Fibroblast of villous mesenchyme (primary cell): ENCODE results near the gene CEACAM21. TPM values are rescaled to one million over a fixed set of nuclear protein-coding genes. Genes with fewer than 3 reads are reported as not detected.

Experiments
- DNase-seq: peaks from one replicate; pipeline ENCODE4 v3.0.0-alpha.2; 2010; ENCODE audit warnings: low read depth
- H3K4me3 ChIP-seq: 2 replicates; pipeline ENCODE4 v1.5.1; 2011; ENCODE audit warnings: low read depth, mild to moderate bottlenecking, low read length
- CTCF ChIP-seq: IDR thresholded peaks from 2 replicates; pipeline ENCODE4 v1.5.1; 2012; ENCODE audit warnings: low read depth, mild to moderate bottlenecking, low read length; ENCODE audit not compliant: insufficient read depth
- total RNA-seq: library from RNA; depleted of rRNA; stranded (reverse); fragments of >200 nt; gene quantifications from 2 replicates; pipeline ENCODE4 v1.2.3, GENCODE V29; 2012

CEACAM21 gene
- total RNA-seq, 1 donor: not detected

GRCh38 chr19:41589371-41589770 is 13.4 kb downstream of the CEACAM21 start:
- no peak for DNase-seq
- no peak overlapping the region for H3K4me3 ChIP-seq
- no peak for TF ChIP-seq CTCF

- DNase-seq: no peak
- no peak overlapping the region for H3K4me3 ChIP-seq
- TF ChIP-seq CTCF: no peak
These were observed 15.0 kb downstream of the CEACAM21 start for GRCh38 chr19:41590936-41591335.

GRCh38 chr19:41591951-41592562 is 16.1 kb downstream of the CEACAM21 start:
- no peak for DNase-seq
- no peak for TF ChIP-seq CTCF
- H3K4me3 ChIP-seq: no peak overlapping the region

- TF ChIP-seq CTCF: peak; percentile 67
- DNase-seq: peak; percentile 78
- H3K4me3 ChIP-seq: no peak overlapping the region
These were observed 19.4 kb downstream of the CEACAM21 start for GRCh38 chr19:41595258-41595889.

GRCh38 chr19:41595890-41596280 is 19.9 kb downstream of the CEACAM21 start:
- no peak for TF ChIP-seq CTCF
- DNase-seq: no peak
- no peak overlapping the region for H3K4me3 ChIP-seq

- no peak overlapping the region for H3K4me3 ChIP-seq
- peak; percentile 98 for TF ChIP-seq CTCF
- peak; percentile 70 for DNase-seq
These were observed 21.7 kb downstream of the CEACAM21 start for GRCh38 chr19:41597600-41598041.
